Esophagus muscularis mucosa (tissue), 4 donors: Measurements from ENCODE around the gene RBMS3.

Experiments
- EP300 ChIP-seq: sonication (generic); formaldehyde crosslinking; IDR thresholded peaks from one replicate; pipeline ENCODE4 v1.6.1; 2017; ENCODE audit warnings: antibody characterized with exemption
- POLR2A ChIP-seq: fragments of 450-650 bp; IDR thresholded peaks from one replicate; pipeline ENCODE4 v1.6.1; 2017; ENCODE audit warnings: antibody characterized with exemption, moderate library complexity, mild to moderate bottlenecking, low read depth
- POLR2AphosphoS5 ChIP-seq, 2 donors: sonication (generic); formaldehyde crosslinking; IDR thresholded peaks; one replicate each; pipeline ENCODE4 v1.6.1; 2017; ENCODE audit warnings: antibody characterized with exemption in 2 of 2
- TF ChIP-seq, protein P1 (sequence below), 3 experiments: fragments of 200-600 bp in 2 of 3; fragments of 450-650 bp in 1 of 3; sonication (generic) in 2 of 3; IDR thresholded peaks; one replicate each; pipeline ENCODE4 v1.5.1; 2017 to 2019; ENCODE audit warnings: antibody characterized with exemption in 3 of 3, mild to moderate bottlenecking in 2 of 3, moderate library complexity in 1 of 3

DNA sequence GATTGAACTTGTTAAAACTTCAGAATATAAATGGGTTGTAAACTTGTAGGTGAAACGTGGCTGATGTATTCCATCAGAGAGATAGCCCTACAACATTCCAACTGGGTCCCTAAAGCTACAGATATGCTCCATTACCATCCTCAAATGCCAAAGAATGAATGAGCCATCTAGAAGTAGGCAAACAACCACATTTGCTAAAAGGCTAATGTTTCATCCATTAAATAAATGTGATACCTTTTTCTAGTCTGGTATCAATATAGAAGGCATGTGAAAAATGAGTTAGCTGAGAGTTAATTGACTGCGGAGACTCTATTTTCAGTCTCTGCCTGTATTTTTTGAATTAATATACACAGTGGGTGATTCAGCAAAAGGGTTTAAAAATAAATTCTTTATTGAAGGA is 203.8 kb downstream of the RBMS3 start:
- no peak for TF ChIP-seq POLR2A
- TF ChIP-seq, protein P1, sequence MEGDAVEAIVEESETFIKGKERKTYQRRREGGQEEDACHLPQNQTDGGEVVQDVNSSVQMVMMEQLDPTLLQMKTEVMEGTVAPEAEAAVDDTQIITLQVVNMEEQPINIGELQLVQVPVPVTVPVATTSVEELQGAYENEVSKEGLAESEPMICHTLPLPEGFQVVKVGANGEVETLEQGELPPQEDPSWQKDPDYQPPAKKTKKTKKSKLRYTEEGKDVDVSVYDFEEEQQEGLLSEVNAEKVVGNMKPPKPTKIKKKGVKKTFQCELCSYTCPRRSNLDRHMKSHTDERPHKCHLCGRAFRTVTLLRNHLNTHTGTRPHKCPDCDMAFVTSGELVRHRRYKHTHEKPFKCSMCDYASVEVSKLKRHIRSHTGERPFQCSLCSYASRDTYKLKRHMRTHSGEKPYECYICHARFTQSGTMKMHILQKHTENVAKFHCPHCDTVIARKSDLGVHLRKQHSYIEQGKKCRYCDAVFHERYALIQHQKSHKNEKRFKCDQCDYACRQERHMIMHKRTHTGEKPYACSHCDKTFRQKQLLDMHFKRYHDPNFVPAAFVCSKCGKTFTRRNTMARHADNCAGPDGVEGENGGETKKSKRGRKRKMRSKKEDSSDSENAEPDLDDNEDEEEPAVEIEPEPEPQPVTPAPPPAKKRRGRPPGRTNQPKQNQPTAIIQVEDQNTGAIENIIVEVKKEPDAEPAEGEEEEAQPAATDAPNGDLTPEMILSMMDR (IDR thresholded peaks at IDR 0.05) = no peak
- no peak for TF ChIP-seq POLR2AphosphoS5 (IDR thresholded peaks at IDR 0.05)
- TF ChIP-seq EP300 = no peak
